Endothelial cell of umbilical vein (primary cell): ENCODE data around the gene RWDD4. TPM values are rescaled to one million over a fixed set of nuclear protein-coding genes. Genes with fewer than 3 reads are reported as not detected.

Experiments
- BruUV-seq: library from RNA; stranded (reverse); fragments of 400-500 nt; replicated peaks from 2 replicates; lab custom pipeline; 2021; lab: Mats Ljungman, UMichigan
- CTCF ChIA-PET: fragments of 300-600, 350-600 bp; sonication (Branson Sonifier 250); formaldehyde crosslinking; loops from one replicate; lab custom pipeline; 2021; ENCODE audit warnings: antibody characterized with exemption, inconsistent platforms; lab: Charles Lee
- POLR2A ChIA-PET: fragments of 300-600, 350-600 bp; sonication (Branson Sonifier 250); formaldehyde crosslinking; loops from one replicate; lab custom pipeline; 2021; ENCODE audit warnings: antibody characterized with exemption, inconsistent platforms; lab: Charles Lee
- DNase-seq: peaks from one replicate; pipeline ENCODE4 v3.0.0-alpha.2; 2011; ENCODE audit warnings: low read depth, low spot score
- FAIRE-seq: peaks from 2 replicates; lab custom pipeline; 2011; peaks lifted over from hg19 to GRCh38; lab: Jason Lieb, UNC
- H2AFZ ChIP-seq: 2 replicates; pipeline ENCODE4 v1.6.0; 2012; ENCODE audit warnings: low read depth, low read length, control low read depth, inconsistent platforms
- H3K27ac ChIP-seq: 2 replicates; pipeline ENCODE4 v1.5.1; 2011; ENCODE audit warnings: low read depth, mild to moderate bottlenecking, control low read depth, low read length, moderate library complexity; ENCODE audit not compliant: insufficient read depth
- H3K27me3 ChIP-seq, 2 experiments: 2 replicates each; pipeline versions ENCODE4 v1.6.0 to v1.6.1; 2011; ENCODE audit warnings: low read length in 2 of 2, mixed read lengths in 1 of 2; ENCODE audit not compliant: control insufficient read depth in 2 of 2, insufficient read depth in 2 of 2
- H3K36me3 ChIP-seq, 2 experiments: 2 replicates in 1 of 2; 3 replicates in 1 of 2; pipeline ENCODE4 v1.5.1; 2011; ENCODE audit warnings: low read length in 2 of 2, mild to moderate bottlenecking in 1 of 2, moderate library complexity in 1 of 2; ENCODE audit not compliant: control insufficient read depth in 2 of 2, insufficient read depth in 2 of 2; ENCODE audit errors: extremely low read depth in 1 of 2
- H3K4me1 ChIP-seq: 3 replicates; pipeline ENCODE4 v1.5.1; 2011; ENCODE audit warnings: mild to moderate bottlenecking, low read length; ENCODE audit not compliant: control insufficient read depth, insufficient read depth; ENCODE audit errors: extremely low read depth
- H3K4me2 ChIP-seq: 2 replicates; pipeline ENCODE4 v1.6.1; 2011; ENCODE audit warnings: low read length, control low read depth, mixed read lengths; ENCODE audit not compliant: insufficient read depth
- H3K4me3 ChIP-seq, 3 experiments: fragments of 200-600 bp in 1 of 3; sonication (generic), shearing (Covaris generic) in 1 of 3; replicated peaks in 1 of 3; 2 replicates each; pipeline ENCODE4 v1.5.1; 2011 to 2016; ENCODE audit warnings: control low read depth in 3 of 3, low read length in 3 of 3, mild to moderate bottlenecking in 2 of 3, inconsistent platforms in 1 of 3, low read depth in 1 of 3, moderate library complexity in 1 of 3; ENCODE audit not compliant: insufficient read depth in 1 of 3
- H3K79me2 ChIP-seq: 2 replicates; pipeline ENCODE4 v1.6.0; 2012; ENCODE audit warnings: low read length, inconsistent platforms; ENCODE audit not compliant: control insufficient read depth, insufficient read depth
- H3K9ac ChIP-seq: replicated peaks from 2 replicates; pipeline ENCODE3; 2011; ENCODE audit warnings: low read length, control low read depth; ENCODE audit not compliant: insufficient read depth; ENCODE audit errors: extremely low read depth
- H3K9me1 ChIP-seq: replicated peaks from 3 replicates; pipeline ENCODE4 v1.6.0; 2011; ENCODE audit warnings: mild to moderate bottlenecking, low read length; ENCODE audit not compliant: control insufficient read depth, insufficient read depth; ENCODE audit errors: extremely low read depth
- H3K9me3 ChIP-seq: replicated peaks from 2 replicates; pipeline ENCODE4 v1.5.1; 2012; ENCODE audit warnings: low read length, inconsistent platforms; ENCODE audit not compliant: control insufficient read depth, insufficient read depth
- H4K20me1 ChIP-seq: replicated peaks from 2 replicates; pipeline ENCODE3; 2011; ENCODE audit warnings: mild to moderate bottlenecking, low read length; ENCODE audit not compliant: control insufficient read depth, insufficient read depth; ENCODE audit errors: extremely low read depth
- CTCF ChIP-seq, 2 donors: IDR thresholded peaks; 1 replicate in 1 of 2; 2 replicates in 1 of 2; pipeline ENCODE4 v1.5.1; 2011; ENCODE audit warnings: low read length in 2 of 2, mild to moderate bottlenecking in 2 of 2, moderate library complexity in 2 of 2, control low read depth in 1 of 2, inconsistent platforms in 1 of 2, low read depth in 1 of 2; ENCODE audit not compliant: insufficient read depth in 1 of 2; ENCODE audit errors: extremely low read depth in 1 of 2
- EZH2 ChIP-seq: IDR thresholded peaks from 2 replicates; pipeline ENCODE4 v1.6.1; 2012; ENCODE audit warnings: borderline replicate concordance, low read depth, mild to moderate bottlenecking, moderate library complexity, low read length, inconsistent platforms; ENCODE audit not compliant: severe bottlenecking
- FOS ChIP-seq: IDR thresholded peaks from 2 replicates; pipeline ENCODE4 v1.6.1; 2011; ENCODE audit warnings: mild to moderate bottlenecking, low read length, moderate library complexity, borderline replicate concordance; ENCODE audit not compliant: insufficient read depth
- JUN ChIP-seq: IDR thresholded peaks from 2 replicates; pipeline ENCODE4 v1.6.1; 2011; ENCODE audit warnings: borderline replicate concordance, low read depth; ENCODE audit not compliant: insufficient read length, insufficient read depth
- MAX ChIP-seq: IDR thresholded peaks from 2 replicates; pipeline ENCODE4 v1.6.1; 2011; ENCODE audit not compliant: insufficient read depth, insufficient read length
- MYC ChIP-seq: IDR thresholded peaks from one replicate; pipeline ENCODE4 v1.6.1; 2011; ENCODE audit warnings: mild to moderate bottlenecking, low read depth, low read length
- POLR2A ChIP-seq: IDR thresholded peaks from 2 replicates; pipeline ENCODE4 v1.6.1; 2012; ENCODE audit warnings: low read depth, mild to moderate bottlenecking, control low read depth, low read length
- POLR2AphosphoS5 ChIP-seq: IDR thresholded peaks from 2 replicates; pipeline ENCODE4 v1.6.1; 2012; ENCODE audit warnings: low read depth, mild to moderate bottlenecking, control low read depth, low read length, moderate library complexity; ENCODE audit not compliant: insufficient read depth
- dilution Hi-C: fragments of 300-500 bp; cut with MboI; formaldehyde crosslinking; loops from one replicate; pipeline ENCODE4 v1.15.0; 2019; ENCODE audit warnings: low sequenced_read_pairs; ENCODE audit not compliant: extremely low pct_ligation_motif_present
- intact Hi-C: fragments of 100-400 bp; cut with micrococcal nuclease; formaldehyde crosslinking; loops from one replicate; pipeline ENCODE4 v1.10.0; 2022
- polyA plus RNA-seq, 4 experiments: library from polyadenylated mRNA; depleted of rRNA in 3 of 4; stranded (reverse) in 3 of 4; unstranded in 1 of 4; fragments of >200 nt; gene quantifications; 2 replicates each; pipeline versions ENCODE4 v1.2.1 to v1.2.3, GENCODE V29; 2011 to 2012; ENCODE audit warnings: missing spikeins in 1 of 4
- total RNA-seq: library from RNA; stranded (reverse); gene quantifications from 2 replicates; pipeline ENCODE4 v1.2.3, GENCODE V29; 2021

Gene RWDD4
- total and polyA plus RNA-seq, 2 donors (not counting 3 experiments of a cell fraction or from before 2014, with no cell fraction given), result 4.9 to 16.6 TPM

GRCh38 chr4:183626168-183626567 lies 32.8 kb downstream of the RWDD4 start:
- Histone ChIP-seq H3K27me3 (no peaks in the 10 kb centered on the region), H4K20me1 (no peaks in the 10 kb centered on the region), H3K79me2 (no peaks in the 10 kb centered on the region), H2AFZ (no peak overlapping the region), H3K4me3 (no peak overlapping the region), H3K4me2 (no peak overlapping the region), H3K27ac (no peak overlapping the region), H3K4me1 (no peaks in the 10 kb centered on the region), H3K9ac (no peak overlapping the region), H3K9me1 (no peaks in the 10 kb centered on the region), H3K9me3 (no peaks in the 10 kb centered on the region), H3K36me3 (no peaks in the 10 kb centered on the region)
- intact Hi-C loops (no loop called here), dilution Hi-C loops (no loop called here)
- no peak for FAIRE-seq
- ChIA-PET CTCF (interaction anchor here (0.7 kb wide), 1 partner anchor 34 kb away, joined by 3 read pairs; no protein-coding TSS in a partner anchor), POLR2A (no interaction called here)
- TF ChIP-seq POLR2AphosphoS5 (no peak), MYC (no peak), CTCF (IDR thresholded peaks at IDR 0.05; ENCODE audit: extremely low read depth in 1 of 2, insufficient read depth in 1 of 2, low read depth in 1 of 2, low read length in 2 of 2) (no peak), JUN (no peak), FOS (no peak), POLR2A (no peak), EZH2 (no peak), MAX (no peak)
- no TSS peak for BruUV-seq
- no peak for DNase-seq
